HEK293 (cell line): ENCODE data around the gene LYVE1.

Experiments used
- CTCF ChIA-PET: fragments of 350-600 bp; formaldehyde crosslinking; extraction: SDS; loops from one replicate; lab custom pipeline; 2021; ENCODE audit warnings: antibody characterized with exemption; lab: Yijun Ruan, JAX
- POLR2A ChIA-PET: fragments of 300-600 bp; formaldehyde crosslinking; extraction: SDS; loops from one replicate; lab custom pipeline; 2020; ENCODE audit warnings: antibody characterized with exemption, inconsistent platforms; lab: Yijun Ruan, JAX
- H3K27ac ChIP-seq: fragments of 200-500 bp; sonication (Bioruptor generic); 2 replicates; pipeline ENCODE4 v1.5.1; 2014; ENCODE audit warnings: low read depth, low read length, control low read depth, inconsistent platforms; ENCODE audit errors: extremely low read depth
- H3K36me3 ChIP-seq, 2 experiments: fragments of 200-500 bp in 1 of 2; sonication (Bioruptor generic) in 1 of 2; 1 replicate in 1 of 2; 2 replicates in 1 of 2; pipeline ENCODE4 v1.5.1; 2014 to 2017; ENCODE audit warnings: inconsistent platforms in 2 of 2, low read length in 2 of 2; ENCODE audit not compliant: control insufficient read depth in 2 of 2, insufficient read depth in 1 of 2
- H3K4me1 ChIP-seq: fragments of 200-500 bp; sonication (Bioruptor generic); 2 replicates; pipeline ENCODE4 v1.5.1; 2014; ENCODE audit warnings: mild to moderate bottlenecking, low read length, inconsistent platforms; ENCODE audit not compliant: control insufficient read depth, insufficient read depth
- H3K4me3 ChIP-seq: 2 replicates; pipeline ENCODE4 v1.5.1; 2011; ENCODE audit warnings: low read depth, mild to moderate bottlenecking, control low read depth, low read length, moderate library complexity
- H3K9me3 ChIP-seq: fragments of 200-500 bp; sonication (Bioruptor generic); 2 replicates; pipeline ENCODE4 v1.5.1; 2014; ENCODE audit warnings: low read depth, low read length, inconsistent platforms; ENCODE audit not compliant: control insufficient read depth, insufficient read depth
- GLI2 ChIP-seq: fragments of 450-650 bp; formaldehyde crosslinking; IDR thresholded peaks from 2 replicates; pipeline ENCODE4; 2017; ENCODE audit warnings: missing biosample characterization, missing genetic modification characterization, low read depth, borderline replicate concordance
- GLI4 ChIP-seq: fragments of 450-650 bp; formaldehyde crosslinking; IDR thresholded peaks from 2 replicates; pipeline ENCODE4 v1.5.1; 2016; ENCODE audit warnings: missing biosample characterization, missing genetic modification characterization
- GLIS1 ChIP-seq: fragments of 450-650 bp; formaldehyde crosslinking; IDR thresholded peaks from 2 replicates; pipeline ENCODE4 v1.5.1; 2016; ENCODE audit warnings: missing biosample characterization, missing genetic modification characterization
- HOXA7 ChIP-seq: sonication (generic); formaldehyde crosslinking; IDR thresholded peaks from 2 replicates; pipeline ENCODE4 v1.8.1; 2022; ENCODE audit warnings: missing genetic modification reagents, borderline replicate concordance
- SALL2 ChIP-seq: fragments of 450-650 bp; formaldehyde crosslinking; IDR thresholded peaks from 2 replicates; pipeline ENCODE4 v1.5.0; 2017; ENCODE audit warnings: missing biosample characterization, mild to moderate bottlenecking, missing genetic modification characterization, borderline replicate concordance
- ZBTB48 ChIP-seq: fragments of 450-650 bp; formaldehyde crosslinking; IDR thresholded peaks from 2 replicates; pipeline ENCODE4 v1.5.1; 2016; ENCODE audit warnings: missing biosample characterization, missing genetic modification characterization
- ZFP69B ChIP-seq: fragments of 450-650 bp; formaldehyde crosslinking; IDR thresholded peaks from 2 replicates; pipeline ENCODE4 v1.5.1; 2016; ENCODE audit warnings: missing biosample characterization, missing genetic modification characterization
- ZNF140 ChIP-seq: fragments of 450-650 bp; formaldehyde crosslinking; IDR thresholded peaks from 2 replicates; pipeline ENCODE4 v1.5.1; 2016; ENCODE audit warnings: missing biosample characterization, missing genetic modification characterization
- ZNF175 ChIP-seq: fragments of 450-650 bp; formaldehyde crosslinking; IDR thresholded peaks from 2 replicates; pipeline ENCODE4 v1.5.1; 2016; ENCODE audit warnings: missing biosample characterization, missing genetic modification characterization
- ZNF24 ChIP-seq: fragments of 450-650 bp; formaldehyde crosslinking; IDR thresholded peaks from 2 replicates; pipeline ENCODE4 v1.5.1; 2016; ENCODE audit warnings: missing biosample characterization, missing genetic modification characterization
- ZNF544 ChIP-seq: fragments of 450-650 bp; formaldehyde crosslinking; IDR thresholded peaks from 2 replicates; pipeline ENCODE4 v1.5.0; 2017; ENCODE audit warnings: missing biosample characterization, missing genetic modification characterization
- ZNF548 ChIP-seq: fragments of 450-650 bp; formaldehyde crosslinking; IDR thresholded peaks from 2 replicates; pipeline ENCODE4 v1.5.1; 2016; ENCODE audit warnings: missing biosample characterization, missing genetic modification characterization
- ZNF610 ChIP-seq: fragments of 450-650 bp; formaldehyde crosslinking; IDR thresholded peaks from 2 replicates; pipeline ENCODE4 v1.5.1; 2016; ENCODE audit warnings: missing biosample characterization, missing genetic modification characterization, borderline replicate concordance
- ZNF621 ChIP-seq: fragments of 450-650 bp; formaldehyde crosslinking; IDR thresholded peaks from 2 replicates; pipeline ENCODE4 v1.5.1; 2017; ENCODE audit warnings: missing biosample characterization, missing genetic modification characterization
- ZNF623 ChIP-seq: fragments of 450-650 bp; formaldehyde crosslinking; IDR thresholded peaks from 2 replicates; pipeline ENCODE4 v1.5.1; 2016; ENCODE audit warnings: missing biosample characterization, missing genetic modification characterization
- ZNF658 ChIP-seq: fragments of 450-650 bp; formaldehyde crosslinking; IDR thresholded peaks from 2 replicates; pipeline ENCODE4; 2016; ENCODE audit warnings: missing biosample characterization, missing genetic modification characterization
- ZNF707 ChIP-seq: fragments of 450-650 bp; formaldehyde crosslinking; IDR thresholded peaks from 2 replicates; pipeline ENCODE4 v1.5.1; 2016; ENCODE audit warnings: missing biosample characterization, missing genetic modification characterization
- ZNF792 ChIP-seq: fragments of 450-650 bp; formaldehyde crosslinking; IDR thresholded peaks from 2 replicates; pipeline ENCODE4 v1.5.1; 2016; ENCODE audit warnings: missing biosample characterization, missing genetic modification characterization
- ZNF837 ChIP-seq: fragments of 450-650 bp; formaldehyde crosslinking; IDR thresholded peaks from 2 replicates; pipeline ENCODE4 v1.5.1; 2016; ENCODE audit warnings: missing biosample characterization, missing genetic modification characterization
- TF ChIP-seq, protein P1 (sequence below): sonication (generic); formaldehyde crosslinking; IDR thresholded peaks from 2 replicates; pipeline ENCODE4 v1.8.1; 2022; ENCODE audit warnings: mild to moderate bottlenecking, moderate library complexity, missing genetic modification reagents
- TF ChIP-seq, protein P2 (sequence below): fragments of 450-650 bp; formaldehyde crosslinking; IDR thresholded peaks from 2 replicates; pipeline ENCODE4 v1.5.1; 2016; ENCODE audit warnings: missing biosample characterization, missing genetic modification characterization

Gene LYVE1

DNA sequence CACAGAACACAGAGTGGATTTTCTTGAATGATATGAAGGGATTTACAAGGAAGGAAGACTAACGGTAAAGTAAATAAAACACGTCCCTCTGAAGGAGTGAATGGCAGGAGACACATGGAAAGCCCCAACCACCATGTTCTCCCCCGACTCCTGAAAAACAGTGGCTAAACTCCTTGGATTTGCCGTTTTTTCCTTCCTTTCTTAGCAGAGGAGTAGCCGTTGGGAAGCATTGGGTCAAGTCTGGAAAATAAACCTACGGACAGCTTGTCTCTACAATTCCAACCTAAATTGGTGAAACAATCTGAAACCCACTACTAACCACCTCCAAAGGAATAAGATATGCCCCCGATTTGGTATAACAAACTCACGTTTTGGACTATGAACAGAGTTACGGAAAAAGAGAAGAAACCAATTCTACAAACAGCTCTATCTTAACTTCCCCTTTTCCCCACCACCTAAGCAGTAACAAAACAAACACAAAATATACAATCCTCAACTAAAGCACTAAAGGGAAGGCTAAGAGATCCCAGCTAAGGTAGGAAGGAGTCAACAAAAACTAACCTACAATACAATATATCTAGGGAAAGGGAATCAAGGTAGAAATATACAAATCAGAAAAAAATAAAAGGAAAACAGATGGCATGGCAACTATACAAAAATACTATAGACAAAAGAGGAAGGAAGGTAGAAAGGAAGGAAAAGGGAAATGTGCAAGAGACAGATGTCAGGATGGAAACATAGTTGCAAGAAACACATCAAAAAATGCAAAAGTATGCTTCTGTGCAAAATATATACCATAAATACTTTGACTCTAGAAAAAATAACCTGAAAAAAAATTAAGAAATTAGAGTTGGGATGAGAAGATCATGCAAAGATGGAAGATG lies 43.8 kb upstream of the LYVE1 start:
- no peak overlapping the region for H3K27ac ChIP-seq
- ChIA-PET CTCF (interaction anchor here (0.6 to 1.0 kb wide), 2 partner anchors 92 to 123 kb away, joined by 3 read pairs; no protein-coding TSS in a partner anchor), POLR2A (no interaction called here)
- TF ChIP-seq GLI4 (tag by site-specific recombination) (no peak), ZNF792 (tag by site-specific recombination) (no peak), ZNF140 (tag by site-specific recombination) (no peak), ZNF623 (no peak), ZNF837 (tag by site-specific recombination) (no peak), GLIS1 (tag by site-specific recombination) (no peak), ZNF548 (tag by site-specific recombination) (no peak), ZNF658 (no peak), ZFP69B (tag by site-specific recombination) (no peak), ZNF707 (no peak), ZNF621 (tag by site-specific recombination) (no peak), ZNF544 (tag by site-specific recombination) (no peak), ZNF175 (tag by site-specific recombination) (no peak), SALL2 (tag by site-specific recombination) (no peak), HOXA7 (no peak), ZNF24 (no peak)
- TF ChIP-seq, protein P1, sequence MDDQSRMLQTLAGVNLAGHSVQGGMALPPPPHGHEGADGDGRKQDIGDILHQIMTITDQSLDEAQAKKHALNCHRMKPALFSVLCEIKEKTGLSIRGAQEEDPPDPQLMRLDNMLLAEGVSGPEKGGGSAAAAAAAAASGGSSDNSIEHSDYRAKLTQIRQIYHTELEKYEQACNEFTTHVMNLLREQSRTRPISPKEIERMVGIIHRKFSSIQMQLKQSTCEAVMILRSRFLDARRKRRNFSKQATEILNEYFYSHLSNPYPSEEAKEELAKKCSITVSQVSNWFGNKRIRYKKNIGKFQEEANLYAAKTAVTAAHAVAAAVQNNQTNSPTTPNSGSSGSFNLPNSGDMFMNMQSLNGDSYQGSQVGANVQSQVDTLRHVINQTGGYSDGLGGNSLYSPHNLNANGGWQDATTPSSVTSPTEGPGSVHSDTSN (CRISPR knock-in tag): no peak
- TF ChIP-seq, protein P2, sequence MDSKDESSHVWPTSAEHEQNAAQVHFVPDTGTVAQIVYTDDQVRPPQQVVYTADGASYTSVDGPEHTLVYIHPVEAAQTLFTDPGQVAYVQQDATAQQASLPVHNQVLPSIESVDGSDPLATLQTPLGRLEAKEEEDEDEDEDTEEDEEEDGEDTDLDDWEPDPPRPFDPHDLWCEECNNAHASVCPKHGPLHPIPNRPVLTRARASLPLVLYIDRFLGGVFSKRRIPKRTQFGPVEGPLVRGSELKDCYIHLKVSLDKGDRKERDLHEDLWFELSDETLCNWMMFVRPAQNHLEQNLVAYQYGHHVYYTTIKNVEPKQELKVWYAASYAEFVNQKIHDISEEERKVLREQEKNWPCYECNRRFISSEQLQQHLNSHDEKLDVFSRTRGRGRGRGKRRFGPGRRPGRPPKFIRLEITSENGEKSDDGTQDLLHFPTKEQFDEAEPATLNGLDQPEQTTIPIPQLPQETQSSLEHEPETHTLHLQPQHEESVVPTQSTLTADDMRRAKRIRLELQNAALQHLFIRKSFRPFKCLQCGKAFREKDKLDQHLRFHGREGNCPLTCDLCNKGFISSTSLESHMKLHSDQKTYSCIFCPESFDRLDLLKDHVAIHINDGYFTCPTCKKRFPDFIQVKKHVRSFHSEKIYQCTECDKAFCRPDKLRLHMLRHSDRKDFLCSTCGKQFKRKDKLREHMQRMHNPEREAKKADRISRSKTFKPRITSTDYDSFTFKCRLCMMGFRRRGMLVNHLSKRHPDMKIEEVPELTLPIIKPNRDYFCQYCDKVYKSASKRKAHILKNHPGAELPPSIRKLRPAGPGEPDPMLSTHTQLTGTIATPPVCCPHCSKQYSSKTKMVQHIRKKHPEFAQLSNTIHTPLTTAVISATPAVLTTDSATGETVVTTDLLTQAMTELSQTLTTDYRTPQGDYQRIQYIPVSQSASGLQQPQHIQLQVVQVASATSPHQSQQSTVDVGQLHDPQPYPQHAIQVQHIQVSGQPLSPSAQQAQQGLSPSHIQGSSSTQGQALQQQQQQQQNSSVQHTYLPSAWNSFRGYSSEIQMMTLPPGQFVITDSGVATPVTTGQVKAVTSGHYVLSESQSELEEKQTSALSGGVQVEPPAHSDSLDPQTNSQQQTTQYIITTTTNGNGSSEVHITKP (tag by site-specific recombination): no peak
- TF ChIP-seq, all 188 proteins: peak for 0
- Histone ChIP-seq H3K9me3 (no peaks in the 10 kb centered on the region), H3K36me3 (no peaks in the 10 kb centered on the region), H3K4me1 (no peaks in the 10 kb centered on the region), H3K4me3 (no peak overlapping the region)

DNA sequence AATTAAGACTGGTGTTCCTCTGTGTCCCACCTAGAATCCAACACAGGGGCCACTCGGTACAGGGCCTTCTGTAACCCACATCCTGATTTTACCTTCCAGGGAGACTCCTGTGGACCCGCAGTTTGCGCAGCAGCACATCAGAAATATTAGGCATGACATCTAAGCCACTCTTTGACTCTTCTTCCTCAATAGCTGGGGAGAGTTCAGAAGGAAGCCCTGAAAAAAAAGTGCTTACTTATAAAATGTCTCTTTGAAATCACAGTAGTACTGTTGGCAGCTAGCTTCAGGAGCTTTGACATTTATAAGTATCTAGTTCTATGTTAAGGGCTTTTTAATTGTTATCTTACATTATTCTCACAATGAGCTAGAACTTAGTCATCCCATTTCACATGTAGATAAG lies 41.2 kb upstream of the LYVE1 start:
- no peaks in the 10 kb centered on the region for H3K36me3 ChIP-seq
- H3K4me1 ChIP-seq: no peaks in the 10 kb centered on the region
- POLR2A ChIA-PET: interaction anchor here (1.5 kb wide), 1 partner anchor 69 kb away, joined by 5 read pairs; the partner anchor contains the start of gene RNF141
- TF ChIP-seq GLI2 (tag by site-specific recombination): no peak
- TF ChIP-seq ZNF610: no peak
- TF ChIP-seq ZBTB48 (tag by site-specific recombination): no peak
- CTCF ChIA-PET: no interaction called here
- no peaks in the 10 kb centered on the region for H3K9me3 ChIP-seq
- H3K27ac ChIP-seq: no peak overlapping the region
- H3K4me3 ChIP-seq: no peak overlapping the region
